ENCODE data around the gene C1orf116.

Gene C1orf116

DNA sequence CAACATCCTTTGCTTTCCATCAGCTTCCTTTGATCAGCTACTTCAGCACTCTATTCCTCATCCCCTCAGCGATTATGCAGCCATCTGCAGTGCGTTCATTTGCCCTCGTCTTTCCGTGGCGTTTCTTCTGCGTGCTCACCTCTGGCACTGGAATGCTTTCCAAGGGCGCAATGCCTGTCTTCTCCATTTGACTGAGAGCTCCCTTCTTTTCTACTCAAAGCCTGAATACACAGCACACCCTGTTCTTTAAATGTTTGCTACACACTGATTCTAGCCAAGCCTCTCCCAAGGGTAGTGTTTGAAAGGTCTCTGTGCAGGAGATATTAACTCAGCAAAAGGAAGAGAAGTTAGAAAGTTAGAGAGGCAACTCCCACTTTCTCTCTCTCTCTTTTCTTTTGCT is 22.6 kb downstream of the C1orf116 start:
- TF ChIP-seq PRDM1 (tag by site-specific recombination; IDR thresholded peaks at IDR 0.05) = 0 out of 2 replicates have a peak, but pooled peaks have one; percentile 40
- TF ChIP-seq KLF16 (tag by site-specific recombination; IDR thresholded peaks at IDR 0.05) = no peak
- TF ChIP-seq ZNF585B (tag by site-specific recombination; IDR thresholded peaks at IDR 0.05) = no peak
- H3K4me3 ChIP-seq (ENCODE audit: low read depth, low read length) = no peak overlapping the region
- POLR2A ChIA-PET = no interaction called here
- no peaks in the 10 kb centered on the region for H3K9me3 ChIP-seq (ENCODE audit: control insufficient read depth, insufficient read depth, low read depth, low read length)
- no peaks in the 10 kb centered on the region for H3K36me3 ChIP-seq (ENCODE audit: control insufficient read depth in 2 of 2, insufficient read depth in 1 of 2, low read length in 2 of 2)
- no peaks in the 10 kb centered on the region for H3K4me1 ChIP-seq (ENCODE audit: control insufficient read depth, insufficient read depth, low read length)
- no peak overlapping the region for H3K27ac ChIP-seq (ENCODE audit: extremely low read depth, low read depth, low read length)
- CTCF ChIA-PET = interaction anchor here (1.1 kb wide), 1 partner anchor 8 kb away, joined by 5 read pairs; no protein-coding TSS in a partner anchor

DNA sequence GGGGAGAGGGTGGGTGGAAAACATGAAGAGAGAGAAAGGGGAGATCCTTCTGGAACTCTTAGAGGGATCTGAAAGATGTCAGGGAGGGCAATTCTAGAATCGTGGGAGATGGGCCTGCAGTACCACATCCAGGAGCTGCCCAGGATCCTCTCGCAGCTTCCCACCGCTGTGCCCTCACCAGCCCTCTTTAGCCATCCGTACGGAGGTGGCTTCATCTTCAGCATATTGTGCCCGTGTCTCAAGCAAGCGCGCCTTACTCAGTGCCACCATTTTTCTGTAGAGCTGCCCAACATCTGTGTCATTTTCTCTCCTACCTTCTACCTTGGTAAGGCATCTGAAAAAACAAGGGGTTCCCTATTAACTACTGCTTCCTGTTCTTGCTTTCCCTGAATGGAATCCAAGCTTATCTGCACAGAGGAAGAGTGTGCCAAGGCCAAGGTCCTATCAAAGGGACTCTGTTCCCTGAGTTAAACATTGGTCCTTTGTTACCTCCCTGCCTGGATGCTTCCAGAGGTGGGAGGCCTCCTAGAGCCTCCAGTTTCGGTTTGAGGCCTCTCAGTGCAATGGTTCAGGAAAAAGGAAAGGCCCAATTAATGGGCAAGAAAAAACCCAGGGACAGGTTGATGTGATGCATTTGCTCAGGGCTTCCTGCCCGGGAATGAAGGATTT is 23.2 kb downstream of the C1orf116 start:
- H3K27ac ChIP-seq (ENCODE audit: extremely low read depth, low read depth, low read length) = no peak overlapping the region
- ChIA-PET POLR2A (no interaction called here), CTCF (interaction anchor here (1.1 kb wide), 1 partner anchor 9 kb away, joined by 5 read pairs; no protein-coding TSS in a partner anchor)
- H3K9me3 ChIP-seq (ENCODE audit: control insufficient read depth, insufficient read depth, low read depth, low read length) = no peaks in the 10 kb centered on the region
- TF ChIP-seq ZNF341 (tag by site-specific recombination; IDR thresholded peaks at IDR 0.05; ENCODE audit: low read depth) (no peak), ZNF776 (tag by site-specific recombination; IDR thresholded peaks at IDR 0.05; ENCODE audit: borderline replicate concordance) (no peak), ZNF791 (tag by site-specific recombination; IDR thresholded peaks at IDR 0.05) (no peak), HOXA7 (CRISPR knock-in tag; IDR thresholded peaks at IDR 0.05; ENCODE audit: borderline replicate concordance) (no peak), ZNF221 (tag by site-specific recombination; IDR thresholded peaks at IDR 0.05; ENCODE audit: borderline replicate concordance) (no peak), KLF1 (tag by site-specific recombination; IDR thresholded peaks at IDR 0.05) (no peak), HOXD13 (CRISPR knock-in tag; IDR thresholded peaks at IDR 0.05; ENCODE audit: borderline replicate concordance) (no peak)
- no peaks in the 10 kb centered on the region for H3K36me3 ChIP-seq (ENCODE audit: control insufficient read depth in 2 of 2, insufficient read depth in 1 of 2, low read length in 2 of 2)
- no peaks in the 10 kb centered on the region for H3K4me1 ChIP-seq (ENCODE audit: control insufficient read depth, insufficient read depth, low read length)
- no peak overlapping the region for H3K4me3 ChIP-seq (ENCODE audit: low read depth, low read length)

DNA sequence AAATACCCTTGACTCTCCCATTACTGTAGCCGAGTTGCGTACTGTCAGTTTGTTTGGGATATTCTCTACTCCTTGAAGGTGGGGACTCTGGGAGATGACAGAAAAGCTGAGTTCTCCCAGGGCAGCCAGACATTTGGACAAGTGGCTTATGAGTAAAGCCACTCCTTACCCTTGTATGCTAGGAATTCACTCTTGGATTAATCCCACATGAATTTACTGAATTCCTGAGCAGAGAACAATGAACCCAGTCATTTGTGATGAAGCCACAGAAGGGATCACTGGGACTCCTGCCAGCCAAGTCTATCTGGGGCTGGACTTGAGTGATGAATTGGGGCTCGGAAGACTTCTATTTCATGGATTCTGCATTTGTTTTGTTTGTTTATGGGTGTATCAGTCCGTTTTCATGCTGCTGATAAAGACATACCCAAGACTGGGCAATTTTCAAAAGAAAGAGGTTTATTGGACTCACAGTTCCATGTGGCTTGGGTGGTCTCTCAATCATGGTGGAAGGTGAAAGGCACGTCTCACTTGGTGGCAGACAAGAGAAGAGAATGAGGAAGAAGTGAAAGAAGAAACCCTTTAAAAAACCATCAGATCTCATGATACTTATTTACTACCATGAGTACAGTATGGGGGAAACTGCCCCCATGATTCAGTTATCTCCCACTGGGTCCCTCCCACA is 25.1 kb downstream of the C1orf116 start:
- no peak overlapping the region for H3K27ac ChIP-seq (ENCODE audit: extremely low read depth, low read depth, low read length)
- no peak overlapping the region for H3K4me3 ChIP-seq (ENCODE audit: low read depth, low read length)
- H3K9me3 ChIP-seq (ENCODE audit: control insufficient read depth, insufficient read depth, low read depth, low read length) = no peaks in the 10 kb centered on the region
- POLR2A ChIA-PET = no interaction called here
- CTCF ChIA-PET = interaction anchor here (2.7 kb wide), 1 partner anchor 25 kb away, joined by 12 read pairs; no protein-coding TSS in a partner anchor
- no peaks in the 10 kb centered on the region for H3K4me1 ChIP-seq (ENCODE audit: control insufficient read depth, insufficient read depth, low read length)
- TF ChIP-seq ZNF561 (tag by site-specific recombination; IDR thresholded peaks at IDR 0.05; ENCODE audit: borderline replicate concordance) (no peak), ZXDB (tag by site-specific recombination; IDR thresholded peaks at IDR 0.05) (no peak), ZNF184 (tag by site-specific recombination; IDR thresholded peaks at IDR 0.05) (no peak), ZNF341 (tag by site-specific recombination; IDR thresholded peaks at IDR 0.05; ENCODE audit: low read depth) (no peak), BCL11A (tag by site-specific recombination; IDR thresholded peaks at IDR 0.05; ENCODE audit: low read depth) (no peak), ZNF501 (tag by site-specific recombination; IDR thresholded peaks at IDR 0.05) (no peak), EGR2 (tag by site-specific recombination; IDR thresholded peaks at IDR 0.05; ENCODE audit: low read depth) (no peak), ZNF433 (tag by site-specific recombination; IDR thresholded peaks at IDR 0.05; ENCODE audit: low read depth) (no peak), ZNF514 (tag by site-specific recombination; IDR thresholded peaks at IDR 0.05) (no peak), GLI2 (tag by site-specific recombination; IDR thresholded peaks at IDR 0.05; ENCODE audit: borderline replicate concordance, low read depth) (no peak), YY2 (tag by site-specific recombination; IDR thresholded peaks at IDR 0.05) (no peak), ZFP69B (tag by site-specific recombination; IDR thresholded peaks at IDR 0.05) (no peak), ZNF768 (tag by site-specific recombination; IDR thresholded peaks at IDR 0.05) (no peak), ZNF426 (tag by site-specific recombination; IDR thresholded peaks at IDR 0.05) (no peak), ZBTB1 (tag by site-specific recombination; IDR thresholded peaks at IDR 0.05) (no peak), ZNF416 (tag by site-specific recombination; IDR thresholded peaks at IDR 0.05) (no peak)
- TF ChIP-seq, protein P1, sequence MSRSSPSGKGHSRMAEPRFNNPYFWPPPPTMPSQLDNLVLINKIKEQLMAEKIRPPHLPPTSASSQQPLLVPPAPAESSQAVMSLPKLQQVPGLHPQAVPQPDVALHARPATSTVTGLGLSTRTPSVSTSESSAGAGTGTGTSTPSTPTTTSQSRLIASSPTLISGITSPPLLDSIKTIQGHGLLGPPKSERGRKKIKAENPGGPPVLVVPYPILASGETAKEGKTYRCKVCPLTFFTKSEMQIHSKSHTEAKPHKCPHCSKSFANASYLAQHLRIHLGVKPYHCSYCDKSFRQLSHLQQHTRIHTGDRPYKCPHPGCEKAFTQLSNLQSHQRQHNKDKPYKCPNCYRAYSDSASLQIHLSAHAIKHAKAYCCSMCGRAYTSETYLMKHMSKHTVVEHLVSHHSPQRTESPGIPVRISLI (tag by site-specific recombination; IDR thresholded peaks at IDR 0.05) = no peak
- TF ChIP-seq, protein P2, sequence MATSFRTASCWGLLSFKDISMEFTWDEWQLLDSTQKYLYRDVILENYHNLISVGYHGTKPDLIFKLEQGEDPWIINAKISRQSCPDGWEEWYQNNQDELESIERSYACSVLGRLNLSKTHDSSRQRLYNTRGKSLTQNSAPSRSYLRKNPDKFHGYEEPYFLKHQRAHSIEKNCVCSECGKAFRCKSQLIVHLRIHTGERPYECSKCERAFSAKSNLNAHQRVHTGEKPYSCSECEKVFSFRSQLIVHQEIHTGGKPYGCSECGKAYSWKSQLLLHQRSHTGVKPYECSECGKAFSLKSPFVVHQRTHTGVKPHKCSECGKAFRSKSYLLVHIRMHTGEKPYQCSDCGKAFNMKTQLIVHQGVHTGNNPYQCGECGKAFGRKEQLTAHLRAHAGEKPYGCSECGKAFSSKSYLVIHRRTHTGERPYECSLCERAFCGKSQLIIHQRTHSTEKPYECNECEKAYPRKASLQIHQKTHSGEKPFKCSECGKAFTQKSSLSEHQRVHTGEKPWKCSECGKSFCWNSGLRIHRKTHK (tag by site-specific recombination; IDR thresholded peaks at IDR 0.05) = no peak
- H3K36me3 ChIP-seq (ENCODE audit: control insufficient read depth in 2 of 2, insufficient read depth in 1 of 2, low read length in 2 of 2) = no peaks in the 10 kb centered on the region

Data from HEK293 (cell line).